ENCODE data around the gene GNAT1.

GNAT1 gene

DNA sequence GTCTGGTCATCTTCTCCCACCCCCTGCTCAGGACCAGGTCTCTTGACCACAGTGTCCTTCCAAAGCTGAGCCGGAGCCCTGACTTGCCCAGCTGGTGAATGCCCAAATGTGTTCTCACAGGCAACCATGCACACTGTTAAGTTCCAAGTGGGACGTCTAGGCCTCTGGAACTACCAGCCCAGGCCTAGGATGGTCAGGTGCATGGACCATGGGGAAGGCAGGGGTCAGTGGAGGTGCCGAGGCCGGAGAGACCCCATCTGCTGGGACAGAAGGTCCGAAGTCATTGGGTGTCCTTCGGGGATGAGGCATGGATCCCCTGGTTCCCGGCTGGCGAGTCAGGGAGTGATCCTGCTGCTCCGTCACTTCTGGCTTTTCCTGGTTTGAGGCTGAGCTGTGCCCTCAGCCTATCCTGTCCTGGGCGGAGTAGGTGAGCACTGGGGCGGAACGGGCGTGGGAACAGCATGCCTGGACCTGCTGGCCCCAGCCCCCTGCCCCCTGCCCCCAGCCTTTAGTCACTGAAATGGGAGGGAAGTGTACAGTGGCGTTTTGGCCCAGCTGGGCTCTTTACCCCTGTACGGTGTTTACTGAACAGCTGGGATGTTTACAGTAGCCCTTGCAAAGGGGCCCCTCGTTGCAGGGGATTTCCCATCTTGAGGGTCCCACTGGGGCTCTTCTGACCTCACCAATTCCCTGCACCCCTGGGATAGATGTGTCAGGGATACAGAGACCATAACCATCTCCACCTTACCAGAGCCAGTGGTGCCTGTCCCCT lies 24.2 kb upstream of the GNAT1 start:
- TF ChIP-seq, protein P1, sequence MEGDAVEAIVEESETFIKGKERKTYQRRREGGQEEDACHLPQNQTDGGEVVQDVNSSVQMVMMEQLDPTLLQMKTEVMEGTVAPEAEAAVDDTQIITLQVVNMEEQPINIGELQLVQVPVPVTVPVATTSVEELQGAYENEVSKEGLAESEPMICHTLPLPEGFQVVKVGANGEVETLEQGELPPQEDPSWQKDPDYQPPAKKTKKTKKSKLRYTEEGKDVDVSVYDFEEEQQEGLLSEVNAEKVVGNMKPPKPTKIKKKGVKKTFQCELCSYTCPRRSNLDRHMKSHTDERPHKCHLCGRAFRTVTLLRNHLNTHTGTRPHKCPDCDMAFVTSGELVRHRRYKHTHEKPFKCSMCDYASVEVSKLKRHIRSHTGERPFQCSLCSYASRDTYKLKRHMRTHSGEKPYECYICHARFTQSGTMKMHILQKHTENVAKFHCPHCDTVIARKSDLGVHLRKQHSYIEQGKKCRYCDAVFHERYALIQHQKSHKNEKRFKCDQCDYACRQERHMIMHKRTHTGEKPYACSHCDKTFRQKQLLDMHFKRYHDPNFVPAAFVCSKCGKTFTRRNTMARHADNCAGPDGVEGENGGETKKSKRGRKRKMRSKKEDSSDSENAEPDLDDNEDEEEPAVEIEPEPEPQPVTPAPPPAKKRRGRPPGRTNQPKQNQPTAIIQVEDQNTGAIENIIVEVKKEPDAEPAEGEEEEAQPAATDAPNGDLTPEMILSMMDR (IDR thresholded peaks at IDR 0.05; ENCODE audit: low read depth, low read length, missing control alignments) = no peak
- no peak for DNase-seq (ENCODE audit: extremely low read depth, low read depth)

DNA sequence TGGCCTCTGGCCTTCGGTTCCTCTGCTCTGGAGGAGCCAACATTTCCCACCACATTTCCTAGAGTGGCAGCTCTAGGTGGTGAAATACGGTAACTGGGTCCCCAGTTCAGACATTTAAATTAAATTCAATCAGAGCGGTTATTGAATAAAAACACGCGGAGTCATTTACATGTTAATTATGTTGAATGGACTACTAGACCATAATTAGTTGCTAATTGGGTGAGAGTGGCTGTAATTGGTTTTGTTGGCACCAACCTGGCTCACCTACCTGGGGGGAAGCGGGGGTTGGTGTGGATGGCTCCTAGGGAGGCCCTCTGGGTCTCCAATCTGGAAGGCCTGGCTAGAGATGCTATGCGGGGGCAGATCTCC lies 23.6 kb upstream of the GNAT1 start:
- DNase-seq (ENCODE audit: extremely low read depth, low read depth) = no peak
- TF ChIP-seq, protein P1 (IDR thresholded peaks at IDR 0.05; ENCODE audit: low read depth, low read length, missing control alignments) = no peak
- no peak overlapping the region for H3K4me3 ChIP-seq (replicated peaks; ENCODE audit: low read depth, low read length)

More for the DNA sequence above, 24.2 kb upstream of the GNAT1 start:
- H3K4me3 ChIP-seq (replicated peaks; ENCODE audit: low read depth, low read length) = no peak overlapping the region

DNA sequence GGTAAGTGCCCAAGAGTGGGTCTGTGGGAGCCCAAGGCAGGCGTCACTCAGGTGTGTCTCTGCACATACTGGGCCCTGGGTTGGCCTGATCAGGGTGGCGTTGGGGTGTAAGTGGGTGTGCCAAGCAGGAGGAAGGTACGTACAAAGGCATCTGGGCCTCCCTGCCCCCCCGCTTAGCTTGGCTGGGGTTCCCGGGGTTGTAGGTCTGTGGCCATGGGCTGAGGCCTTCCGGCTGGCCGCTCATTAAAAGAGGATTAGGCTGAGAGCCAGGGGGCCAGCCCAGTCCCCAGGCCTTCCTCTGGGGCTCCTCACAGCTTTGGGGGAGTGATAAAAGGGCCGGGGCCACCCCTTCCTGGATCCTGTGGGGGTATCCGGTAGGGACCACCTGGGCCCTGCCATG lies 23.0 kb upstream of the GNAT1 start:
- DNase-seq (ENCODE audit: extremely low read depth, low read depth) = no peak
- TF ChIP-seq, protein P1 (IDR thresholded peaks at IDR 0.05; ENCODE audit: low read depth, low read length, missing control alignments) = no peak
- no peak overlapping the region for H3K4me3 ChIP-seq (replicated peaks; ENCODE audit: low read depth, low read length)

DNA sequence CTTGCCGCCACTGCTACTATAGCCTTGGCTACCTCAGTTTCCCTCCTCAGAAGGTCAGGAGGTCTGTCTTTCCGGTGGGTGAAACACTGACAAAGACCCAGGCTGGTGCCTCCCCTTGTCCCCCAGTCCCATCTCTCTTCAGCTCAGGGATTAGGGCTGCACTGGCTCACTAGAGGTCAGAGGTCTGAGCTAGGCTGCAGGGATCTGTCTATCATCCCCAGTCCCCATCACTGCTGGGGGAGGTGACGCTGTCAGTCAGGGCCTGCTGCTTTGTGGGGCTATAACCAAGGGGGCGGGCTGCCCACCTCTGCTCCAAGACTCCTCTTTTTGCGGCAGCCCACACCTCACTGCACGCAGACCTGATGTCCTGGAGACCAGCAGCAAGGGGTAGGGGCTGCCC lies 22.6 kb upstream of the GNAT1 start:
- no peak for DNase-seq (ENCODE audit: extremely low read depth, low read depth)
- no peak overlapping the region for H3K4me3 ChIP-seq (replicated peaks; ENCODE audit: low read depth, low read length)
- TF ChIP-seq, protein P1 (IDR thresholded peaks at IDR 0.05; ENCODE audit: low read depth, low read length, missing control alignments) = no peak

DNA sequence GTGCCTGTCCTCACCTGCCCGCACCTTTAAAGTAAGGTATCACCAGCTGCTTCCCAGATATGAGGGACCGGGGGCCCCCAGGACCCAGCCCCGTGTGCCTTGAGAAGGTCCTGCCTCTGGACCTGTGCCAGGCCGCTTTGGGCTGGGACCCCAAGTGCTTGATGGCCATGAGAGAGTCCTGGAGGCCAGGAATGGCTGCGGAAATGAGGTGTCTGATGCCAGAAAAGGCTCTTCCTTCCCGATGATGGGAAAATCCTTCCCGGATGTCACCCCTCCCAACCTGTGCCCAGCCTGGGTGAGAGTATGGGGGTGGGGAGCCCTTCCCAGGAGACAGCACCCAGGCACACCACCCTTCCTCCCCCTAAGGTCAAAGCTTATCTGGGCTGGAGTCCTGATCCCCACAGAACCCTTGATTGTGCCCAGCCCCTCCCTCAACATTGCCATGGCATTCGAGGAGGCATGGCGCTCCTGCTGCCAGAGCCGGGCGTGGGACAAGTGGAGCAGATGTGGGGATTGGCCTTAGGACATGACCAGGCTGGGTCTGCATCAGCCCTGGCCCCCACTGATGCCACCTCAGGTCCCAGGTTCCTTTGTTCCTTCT lies 22.1 kb upstream of the GNAT1 start:
- no peak for DNase-seq (ENCODE audit: extremely low read depth, low read depth)
- H3K4me3 ChIP-seq (replicated peaks; ENCODE audit: low read depth, low read length) = no peak overlapping the region
- TF ChIP-seq, protein P1 (IDR thresholded peaks at IDR 0.05; ENCODE audit: low read depth, low read length, missing control alignments) = no peak

DNA sequence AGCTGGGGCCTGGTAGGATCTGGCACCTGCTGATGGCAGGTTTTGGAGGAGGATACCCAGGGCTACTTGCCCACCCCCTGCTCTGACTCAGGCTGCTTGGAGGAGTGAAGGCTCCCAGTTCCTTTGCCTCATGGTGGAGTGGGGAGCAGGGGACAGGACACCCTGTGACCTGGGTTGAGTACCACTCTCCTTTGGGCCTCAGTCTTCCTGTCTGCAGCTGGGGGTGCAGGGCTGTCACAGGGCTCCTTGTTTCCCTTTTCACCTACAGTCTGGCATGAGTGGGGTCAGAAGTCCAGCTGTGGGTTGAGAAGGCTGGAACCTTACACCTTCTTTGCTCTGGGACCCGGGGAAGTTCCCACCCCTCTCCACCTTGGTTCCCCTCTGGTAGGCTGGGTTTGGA lies 21.6 kb upstream of the GNAT1 start:
- TF ChIP-seq, protein P1 (IDR thresholded peaks at IDR 0.05; ENCODE audit: low read depth, low read length, missing control alignments) = no peak
- H3K4me3 ChIP-seq (replicated peaks; ENCODE audit: low read depth, low read length) = no peak overlapping the region
- no peak for DNase-seq (ENCODE audit: extremely low read depth, low read depth)
